Keratinocyte (primary cell): ENCODE measurements around the gene GARRE1. TPM values are rescaled to one million over a fixed set of nuclear protein-coding genes. Genes with fewer than 3 reads are reported as not detected.

Experiments
- DNase-seq: peaks from one replicate; pipeline ENCODE4 v3.0.0-alpha.2; 2011; ENCODE audit warnings: low read depth, missing footprints, low spot score
- FAIRE-seq: peaks from 2 replicates; lab custom pipeline; 2011; peaks lifted over from hg19 to GRCh38; lab: Jason Lieb, UNC
- H2AFZ ChIP-seq: 2 replicates; pipeline ENCODE4 v1.6.0; 2012; ENCODE audit warnings: low read length, control low read depth, inconsistent platforms; ENCODE audit not compliant: control insufficient read depth
- H3K27ac ChIP-seq: 2 replicates; pipeline ENCODE4 v1.5.1; 2011; ENCODE audit warnings: low read length; ENCODE audit not compliant: control insufficient read depth, insufficient read depth
- H3K27me3 ChIP-seq: 3 replicates; pipeline ENCODE4 v1.6.0; 2011; ENCODE audit warnings: low read length; ENCODE audit not compliant: control insufficient read depth, insufficient read depth; ENCODE audit errors: extremely low read depth
- H3K36me3 ChIP-seq, 2 experiments: 2 replicates in 1 of 2; 3 replicates in 1 of 2; pipeline ENCODE4 v1.5.1; 2011; ENCODE audit warnings: low read length in 2 of 2, mild to moderate bottlenecking in 1 of 2; ENCODE audit not compliant: control insufficient read depth in 2 of 2, insufficient read depth in 2 of 2; ENCODE audit errors: extremely low read depth in 1 of 2
- H3K4me1 ChIP-seq: 3 replicates; pipeline ENCODE4 v1.5.1; 2011; ENCODE audit warnings: low read length; ENCODE audit not compliant: control insufficient read depth, insufficient read depth; ENCODE audit errors: extremely low read depth
- H3K4me2 ChIP-seq: 3 replicates; pipeline ENCODE4 v1.6.0; 2011; ENCODE audit warnings: low read depth, low read length; ENCODE audit not compliant: control insufficient read depth, insufficient read depth; ENCODE audit errors: extremely low read depth
- H3K4me3 ChIP-seq, 3 experiments: fragments of 200-600 bp in 1 of 3; sonication (generic) in 1 of 3; 2 replicates in 2 of 3; 3 replicates in 1 of 3; pipeline ENCODE4 v1.5.1; 2011 to 2016; ENCODE audit warnings: low read length in 3 of 3, mild to moderate bottlenecking in 3 of 3, control low read depth in 2 of 3, inconsistent platforms in 1 of 3, low read depth in 1 of 3, mixed read lengths in 1 of 3, mixed run types in 1 of 3, moderate library complexity in 1 of 3; ENCODE audit not compliant: control insufficient read depth in 2 of 3, insufficient read depth in 2 of 3; ENCODE audit errors: extremely low read depth in 1 of 3
- H3K79me2 ChIP-seq: 2 replicates; pipeline ENCODE4 v1.6.0; 2012; ENCODE audit warnings: low read length; ENCODE audit not compliant: control insufficient read depth, insufficient read depth
- H3K9ac ChIP-seq: 3 replicates; pipeline ENCODE4 v1.6.0; 2011; ENCODE audit warnings: low read length; ENCODE audit not compliant: control insufficient read depth, insufficient read depth; ENCODE audit errors: extremely low read depth
- H3K9me1 ChIP-seq: 3 replicates; pipeline ENCODE4 v1.6.0; 2011; ENCODE audit warnings: low read length; ENCODE audit not compliant: control insufficient read depth, insufficient read depth; ENCODE audit errors: extremely low read depth
- H3K9me3 ChIP-seq: 2 replicates; pipeline ENCODE4 v1.5.1; 2012; ENCODE audit warnings: low read depth, low read length; ENCODE audit not compliant: control insufficient read depth
- H4K20me1 ChIP-seq: 3 replicates; pipeline ENCODE4 v1.6.0; 2011; ENCODE audit warnings: low read length; ENCODE audit not compliant: control insufficient read depth, insufficient read depth; ENCODE audit errors: extremely low read depth
- EZH2 ChIP-seq: IDR thresholded peaks from one replicate; pipeline ENCODE4 v1.6.1; 2012; ENCODE audit warnings: inconsistent platforms, mild to moderate bottlenecking, low read length, moderate library complexity
- dilution Hi-C: fragments of 300-500 bp; cut with MboI; formaldehyde crosslinking; loops from one replicate; pipeline ENCODE4 v1.7.0; 2020; ENCODE audit warnings: low sequenced_read_pairs; ENCODE audit not compliant: extremely low pct_ligation_motif_present
- polyA plus RNA-seq, 5 experiments: library from polyadenylated mRNA; depleted of rRNA in 3 of 5; stranded (reverse) in 3 of 5; stranded (forward) in 1 of 5; unstranded in 1 of 5; fragments of >200 nt; gene quantifications; 1 replicate in 1 of 5; 2 replicates in 3 of 5; 3 replicates in 1 of 5; pipeline versions ENCODE4 v1.2.1 to v1.2.3, GENCODE V29; 2011 to 2012; ENCODE audit warnings: missing spikeins in 2 of 5, low read depth in 1 of 5, low replicate concordance in 1 of 5
- TF ChIP-seq, protein P1 (sequence below), 3 experiments: IDR thresholded peaks in 1 of 3; conservative IDR thresholded peaks in 1 of 3; optimal IDR thresholded peaks in 1 of 3; 2 replicates in 2 of 3; 3 replicates in 1 of 3; pipeline versions ENCODE3 to v1.5.1; 2011; ENCODE audit warnings: low read length in 3 of 3, mild to moderate bottlenecking in 3 of 3, moderate library complexity in 2 of 3, control low read depth in 1 of 3, inconsistent platforms in 1 of 3; ENCODE audit not compliant: insufficient read depth in 2 of 3; ENCODE audit errors: extremely low read depth in 1 of 3

GARRE1 gene
- polyA plus RNA-seq, 1 donor (not counting 4 experiments of a cell fraction or from before 2014, with no cell fraction given) = 5.7 TPM

GRCh38 chr19:34287662-34288140 lies 33.3 kb downstream of the GARRE1 start:
- Histone ChIP-seq H3K4me1 (peaks cover 10% of the 10 kb centered on the region), H3K9ac (no peak overlapping the region), H3K9me1 (no peaks in the 10 kb centered on the region), H3K79me2 (no peaks in the 10 kb centered on the region), H3K4me3 (no peak overlapping the region), H3K27me3 (no peaks in the 10 kb centered on the region), H3K36me3 (no peaks in the 10 kb centered on the region), H3K4me2 (no peak overlapping the region), H2AFZ (no peak overlapping the region), H4K20me1 (no peaks in the 10 kb centered on the region), H3K27ac (no peak overlapping the region), H3K9me3 (no peaks in the 10 kb centered on the region)
- FAIRE-seq = no peak
- TF ChIP-seq, protein P1, sequence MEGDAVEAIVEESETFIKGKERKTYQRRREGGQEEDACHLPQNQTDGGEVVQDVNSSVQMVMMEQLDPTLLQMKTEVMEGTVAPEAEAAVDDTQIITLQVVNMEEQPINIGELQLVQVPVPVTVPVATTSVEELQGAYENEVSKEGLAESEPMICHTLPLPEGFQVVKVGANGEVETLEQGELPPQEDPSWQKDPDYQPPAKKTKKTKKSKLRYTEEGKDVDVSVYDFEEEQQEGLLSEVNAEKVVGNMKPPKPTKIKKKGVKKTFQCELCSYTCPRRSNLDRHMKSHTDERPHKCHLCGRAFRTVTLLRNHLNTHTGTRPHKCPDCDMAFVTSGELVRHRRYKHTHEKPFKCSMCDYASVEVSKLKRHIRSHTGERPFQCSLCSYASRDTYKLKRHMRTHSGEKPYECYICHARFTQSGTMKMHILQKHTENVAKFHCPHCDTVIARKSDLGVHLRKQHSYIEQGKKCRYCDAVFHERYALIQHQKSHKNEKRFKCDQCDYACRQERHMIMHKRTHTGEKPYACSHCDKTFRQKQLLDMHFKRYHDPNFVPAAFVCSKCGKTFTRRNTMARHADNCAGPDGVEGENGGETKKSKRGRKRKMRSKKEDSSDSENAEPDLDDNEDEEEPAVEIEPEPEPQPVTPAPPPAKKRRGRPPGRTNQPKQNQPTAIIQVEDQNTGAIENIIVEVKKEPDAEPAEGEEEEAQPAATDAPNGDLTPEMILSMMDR (optimal IDR thresholded peaks at IDR 0.05 in 1 of 3, IDR thresholded peaks at IDR 0.05 in 1 of 3, conservative IDR thresholded peaks at IDR 0.05 in 1 of 3; ENCODE audit: extremely low read depth in 1 of 3, insufficient read depth in 2 of 3, low read length in 3 of 3) = no peak
- TF ChIP-seq EZH2 = no peak
- no peak for DNase-seq
- dilution Hi-C loops = no loop called here

DNA sequence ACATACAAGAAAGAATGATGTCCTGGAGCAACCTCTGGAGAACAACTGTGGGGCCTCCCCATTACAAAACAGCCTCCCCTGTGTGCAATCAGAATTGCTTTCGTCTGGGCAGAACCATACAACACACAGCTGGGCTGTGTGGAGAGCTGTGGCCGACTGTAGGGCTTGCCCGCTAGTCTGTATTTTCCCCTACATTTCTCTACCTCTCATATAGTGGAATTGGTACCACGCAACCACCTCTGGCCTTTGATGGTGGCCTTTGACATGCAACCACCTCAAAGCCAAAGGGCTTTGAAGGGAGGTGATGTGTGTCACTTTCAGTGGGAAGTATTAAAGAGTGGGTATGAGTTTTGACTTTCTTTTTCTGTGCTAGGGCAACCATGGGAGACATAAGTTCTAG lies 34.0 kb downstream of the GARRE1 start:
- Histone ChIP-seq H4K20me1 (no peaks in the 10 kb centered on the region), H3K9me1 (no peaks in the 10 kb centered on the region), H2AFZ (no peak overlapping the region), H3K9me3 (no peaks in the 10 kb centered on the region), H3K4me3 (no peak overlapping the region), H3K27ac (no peak overlapping the region), H3K4me1 (peaks cover 3% of the 10 kb centered on the region), H3K4me2 (no peak overlapping the region), H3K79me2 (no peaks in the 10 kb centered on the region), H3K9ac (no peak overlapping the region), H3K36me3 (no peaks in the 10 kb centered on the region), H3K27me3 (no peaks in the 10 kb centered on the region)
- TF ChIP-seq, protein P1 (optimal IDR thresholded peaks at IDR 0.05 in 1 of 3, IDR thresholded peaks at IDR 0.05 in 1 of 3, conservative IDR thresholded peaks at IDR 0.05 in 1 of 3; ENCODE audit: extremely low read depth in 1 of 3, insufficient read depth in 2 of 3, low read length in 3 of 3) = no peak
- TF ChIP-seq EZH2 = no peak
- no peak for FAIRE-seq
- dilution Hi-C loops = no loop called here
- no peak for DNase-seq
